K562 (cell line): ENCODE measurements around the gene TAS2R10. TPM values are rescaled to one million over a fixed set of nuclear protein-coding genes. Genes with fewer than 3 reads are reported as not detected.

Experiments used
- ASH1L ChIP-seq: fragments of 450-650 bp; IDR thresholded peaks from 2 replicates; pipeline ENCODE4 v1.6.1; 2018; ENCODE audit warnings: borderline replicate concordance, mild to moderate bottlenecking, low read depth; ENCODE audit not compliant: partially characterized antibody
- HEY1 ChIP-seq: fragments of 250-450 bp; sonication (Bioruptor Pico); IDR thresholded peaks from 2 replicates; pipeline ENCODE4 v1.5.0; 2020; ENCODE audit warnings: mild to moderate bottlenecking, moderate library complexity, borderline replicate concordance
- HMGXB4 ChIP-seq: sonication (generic); formaldehyde crosslinking; IDR thresholded peaks from 2 replicates; pipeline ENCODE4 v1.8.1; 2023; ENCODE audit warnings: mild to moderate bottlenecking, missing genetic modification reagents
- ZBTB40 ChIP-seq, 2 experiments: fragments of 450-650 bp in 1 of 2; sonication (generic) in 1 of 2; formaldehyde crosslinking in 1 of 2; IDR thresholded peaks; 2 replicates each; pipeline versions ENCODE4 v1.7.1 to v1.9.0; 2016 to 2022; ENCODE audit warnings: inconsistent platforms in 1 of 2, mild to moderate bottlenecking in 1 of 2, missing genetic modification reagents in 1 of 2
- polyA plus RNA-seq, 8 experiments: library from polyadenylated mRNA; depleted of rRNA in 4 of 8; stranded (reverse) in 5 of 8; unstranded in 3 of 8; fragments of >200 nt; fragmentation: Nextera tagmentation in 2 of 8; fragmentation: Illumina TruSeq in 1 of 8; extraction: Ambion mirVana in 2 of 8; extraction: Trizol in 1 of 8; gene quantifications; 2 replicates each; pipeline versions ENCODE4 v1.2.1 to v1.2.3, GENCODE V29; 2011 to 2014; ENCODE audit warnings: inconsistent platforms in 1 of 8, missing spikeins in 1 of 8
- total RNA-seq, 7 experiments: library from RNA; depleted of rRNA in 6 of 7; stranded (reverse); fragments of >200 nt in 6 of 7; fragmentation: Illumina TruSeq in 2 of 7; extraction: Trizol in 2 of 7; gene quantifications; 2 replicates each; pipeline versions ENCODE4 v1.2.1 to v1.2.3, GENCODE V29; 2011 to 2021; ENCODE audit warnings: low replicate concordance in 1 of 7

Gene TAS2R10
- total and polyA plus RNA-seq, 9 of the 15 experiments (the other 6 are each of a cell fraction or from before 2014, with no cell fraction given) = 0.22 to 0.51 TPM; not detected in 7

DNA sequence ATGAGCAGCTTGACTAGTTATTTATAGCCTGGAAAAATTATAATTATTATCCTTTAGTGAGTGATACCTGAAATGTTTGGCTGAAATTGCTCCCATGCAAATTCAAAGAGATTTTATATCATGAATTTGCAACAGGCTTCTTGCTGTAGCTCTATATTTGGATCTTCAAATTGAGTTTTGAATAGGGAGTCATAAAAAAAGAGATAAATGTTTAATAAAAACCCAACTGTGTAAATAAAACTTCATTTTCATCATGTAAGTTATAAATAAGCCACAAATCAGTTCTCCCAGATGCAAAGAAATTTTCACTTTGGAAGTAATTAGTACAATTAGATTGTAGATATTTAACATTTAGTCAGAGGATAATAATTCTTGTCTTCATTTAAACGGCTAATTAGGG lies 19.0 kb downstream of the TAS2R10 start, which contains the start of gene TAS2R8 (continued):
- TF ChIP-seq ZBTB40 (IDR thresholded peaks at IDR 0.05) = no peak
- no peak for TF ChIP-seq ZBTB40 (CRISPR knock-in tag; IDR thresholded peaks at IDR 0.05)
- TF ChIP-seq HEY1 (CRISPR knock-in tag) = no peak
- TF ChIP-seq ASH1L = no peak
- TF ChIP-seq HMGXB4 (CRISPR knock-in tag) = no peak
